Measurements from ENCODE around the gene ITCH. TPM values are rescaled to one million over a fixed set of nuclear protein-coding genes. Genes with fewer than 3 reads are reported as not detected.

ITCH gene
- polyA plus RNA-seq (33.4 and 39.5 TPM in 2 replicates), polyA minus RNA-seq (85.7 and 93.2 TPM in 2 replicates)

- no peaks in the 10 kb centered on the region for H3F3A ChIP-seq (ENCODE audit: insufficient read depth, low read length, poor library complexity, severe bottlenecking)
- peak within 1 kb of the TSS; percentile 89 for H3K27ac ChIP-seq (ENCODE audit: low read length)
- H3K79me2 ChIP-seq (replicated peaks; ENCODE audit: insufficient read depth, low read length), result peaks cover 42% of the 10 kb centered on the region
Measured at GRCh38 chr20:34363062-34363464, at the start of gene ITCH. ITCH (plus strand) TSS chr20:34363273; CDS start chr20:34393812, 30,539 bp downstream.

DNA sequence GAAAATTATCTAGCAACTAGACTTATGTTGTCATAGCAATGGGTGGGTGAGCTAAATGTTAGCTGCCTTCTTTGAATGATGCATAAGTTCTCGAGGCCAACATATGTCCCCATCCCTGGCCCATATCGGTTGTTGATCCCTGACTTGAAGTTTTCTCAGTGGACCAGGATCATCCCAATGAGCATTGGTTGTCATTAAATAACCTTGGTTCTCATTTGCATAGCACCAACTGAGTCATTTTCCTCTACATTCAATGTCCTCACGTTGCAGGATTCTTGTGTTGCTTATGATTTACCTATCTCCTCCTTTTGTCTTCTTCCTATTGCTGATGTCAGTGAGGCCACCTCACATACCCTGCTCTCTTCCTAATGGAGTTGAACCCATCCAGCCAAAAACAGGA, 47.8 kb upstream of the ITCH start:
- no peak overlapping the region for H3K27ac ChIP-seq (ENCODE audit: low read length)
- H3K9me2 ChIP-seq (ENCODE audit: insufficient read depth, low read length), result no peaks in the 10 kb centered on the region
- peaks cover 15% of the 10 kb centered on the region for H3K27me3 ChIP-seq (ENCODE audit: insufficient read depth, low read depth, low read length)
- H3K36me3 ChIP-seq (ENCODE audit: insufficient read depth, low read length), result no peaks in the 10 kb centered on the region
- no peak overlapping the region for H2AFZ ChIP-seq (ENCODE audit: low read depth, low read length)
- no peak overlapping the region for H3K9ac ChIP-seq (ENCODE audit: low read length)
- H3F3A ChIP-seq (ENCODE audit: insufficient read depth, low read length, poor library complexity, severe bottlenecking), result no peaks in the 10 kb centered on the region
- H3K79me2 ChIP-seq (replicated peaks; ENCODE audit: insufficient read depth, low read length), result no peaks in the 10 kb centered on the region
- H4K20me1 ChIP-seq (ENCODE audit: insufficient read depth), result no peaks in the 10 kb centered on the region
- no peak overlapping the region for H3K4me2 ChIP-seq (ENCODE audit: low read length)
- H3K9me3 ChIP-seq (ENCODE audit: low read length), result no peaks in the 10 kb centered on the region
- no peak for TF ChIP-seq POLR2AphosphoS5 (IDR thresholded peaks at IDR 0.05)
- no peak for TF ChIP-seq SMC3 (conservative IDR thresholded peaks at IDR 0.05; ENCODE audit: poor library complexity)
- TF ChIP-seq EZH2 (IDR thresholded peaks at IDR 0.05; ENCODE audit: borderline replicate concordance, insufficient read depth, low read length, poor library complexity, severe bottlenecking), result no peak
- TF ChIP-seq, protein P1, sequence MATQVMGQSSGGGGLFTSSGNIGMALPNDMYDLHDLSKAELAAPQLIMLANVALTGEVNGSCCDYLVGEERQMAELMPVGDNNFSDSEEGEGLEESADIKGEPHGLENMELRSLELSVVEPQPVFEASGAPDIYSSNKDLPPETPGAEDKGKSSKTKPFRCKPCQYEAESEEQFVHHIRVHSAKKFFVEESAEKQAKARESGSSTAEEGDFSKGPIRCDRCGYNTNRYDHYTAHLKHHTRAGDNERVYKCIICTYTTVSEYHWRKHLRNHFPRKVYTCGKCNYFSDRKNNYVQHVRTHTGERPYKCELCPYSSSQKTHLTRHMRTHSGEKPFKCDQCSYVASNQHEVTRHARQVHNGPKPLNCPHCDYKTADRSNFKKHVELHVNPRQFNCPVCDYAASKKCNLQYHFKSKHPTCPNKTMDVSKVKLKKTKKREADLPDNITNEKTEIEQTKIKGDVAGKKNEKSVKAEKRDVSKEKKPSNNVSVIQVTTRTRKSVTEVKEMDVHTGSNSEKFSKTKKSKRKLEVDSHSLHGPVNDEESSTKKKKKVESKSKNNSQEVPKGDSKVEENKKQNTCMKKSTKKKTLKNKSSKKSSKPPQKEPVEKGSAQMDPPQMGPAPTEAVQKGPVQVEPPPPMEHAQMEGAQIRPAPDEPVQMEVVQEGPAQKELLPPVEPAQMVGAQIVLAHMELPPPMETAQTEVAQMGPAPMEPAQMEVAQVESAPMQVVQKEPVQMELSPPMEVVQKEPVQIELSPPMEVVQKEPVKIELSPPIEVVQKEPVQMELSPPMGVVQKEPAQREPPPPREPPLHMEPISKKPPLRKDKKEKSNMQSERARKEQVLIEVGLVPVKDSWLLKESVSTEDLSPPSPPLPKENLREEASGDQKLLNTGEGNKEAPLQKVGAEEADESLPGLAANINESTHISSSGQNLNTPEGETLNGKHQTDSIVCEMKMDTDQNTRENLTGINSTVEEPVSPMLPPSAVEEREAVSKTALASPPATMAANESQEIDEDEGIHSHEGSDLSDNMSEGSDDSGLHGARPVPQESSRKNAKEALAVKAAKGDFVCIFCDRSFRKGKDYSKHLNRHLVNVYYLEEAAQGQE (IDR thresholded peaks at IDR 0.05; ENCODE audit: borderline replicate concordance), result no peak
- no peak for TF ChIP-seq TAF1 (IDR thresholded peaks at IDR 0.05; ENCODE audit: low read depth)
- no peak for TF ChIP-seq EP300 (conservative IDR thresholded peaks at IDR 0.05; ENCODE audit: poor library complexity, severe bottlenecking)
- TF ChIP-seq RAD21 (conservative IDR thresholded peaks at IDR 0.05), result no peak
- TF ChIP-seq, protein P2, sequence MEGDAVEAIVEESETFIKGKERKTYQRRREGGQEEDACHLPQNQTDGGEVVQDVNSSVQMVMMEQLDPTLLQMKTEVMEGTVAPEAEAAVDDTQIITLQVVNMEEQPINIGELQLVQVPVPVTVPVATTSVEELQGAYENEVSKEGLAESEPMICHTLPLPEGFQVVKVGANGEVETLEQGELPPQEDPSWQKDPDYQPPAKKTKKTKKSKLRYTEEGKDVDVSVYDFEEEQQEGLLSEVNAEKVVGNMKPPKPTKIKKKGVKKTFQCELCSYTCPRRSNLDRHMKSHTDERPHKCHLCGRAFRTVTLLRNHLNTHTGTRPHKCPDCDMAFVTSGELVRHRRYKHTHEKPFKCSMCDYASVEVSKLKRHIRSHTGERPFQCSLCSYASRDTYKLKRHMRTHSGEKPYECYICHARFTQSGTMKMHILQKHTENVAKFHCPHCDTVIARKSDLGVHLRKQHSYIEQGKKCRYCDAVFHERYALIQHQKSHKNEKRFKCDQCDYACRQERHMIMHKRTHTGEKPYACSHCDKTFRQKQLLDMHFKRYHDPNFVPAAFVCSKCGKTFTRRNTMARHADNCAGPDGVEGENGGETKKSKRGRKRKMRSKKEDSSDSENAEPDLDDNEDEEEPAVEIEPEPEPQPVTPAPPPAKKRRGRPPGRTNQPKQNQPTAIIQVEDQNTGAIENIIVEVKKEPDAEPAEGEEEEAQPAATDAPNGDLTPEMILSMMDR (IDR thresholded peaks at IDR 0.05; ENCODE audit: poor library complexity, severe bottlenecking), result no peak
- no peak for TF ChIP-seq MXI1 (conservative IDR thresholded peaks at IDR 0.05; ENCODE audit: poor library complexity, severe bottlenecking)
- H3K4me3 ChIP-seq (ENCODE audit: low read length), result no peak overlapping the region

More at GRCh38 chr20:34363062-34363464, at the start of gene ITCH:
- peak within 1 kb of the TSS; percentile 87 for H3K4me2 ChIP-seq (ENCODE audit: low read length)
- no peaks in the 10 kb centered on the region for H3K27me3 ChIP-seq (ENCODE audit: insufficient read depth, low read depth, low read length)
- H3K9ac ChIP-seq (ENCODE audit: low read length), result peak within 1 kb of the TSS; percentile 94
- peak within 1 kb of the TSS; percentile 92 for H3K4me3 ChIP-seq (ENCODE audit: low read length)
- peak within 1 kb of the TSS; percentile 80 for H2AFZ ChIP-seq (ENCODE audit: low read depth, low read length)
- TF ChIP-seq RAD21 (conservative IDR thresholded peaks at IDR 0.05), result no peak
- TF ChIP-seq EP300 (conservative IDR thresholded peaks at IDR 0.05; ENCODE audit: poor library complexity, severe bottlenecking), result no peak
- TF ChIP-seq EZH2 (IDR thresholded peaks at IDR 0.05; ENCODE audit: borderline replicate concordance, insufficient read depth, low read length, poor library complexity, severe bottlenecking), result no peak
- TF ChIP-seq, protein P2 (IDR thresholded peaks at IDR 0.05; ENCODE audit: poor library complexity, severe bottlenecking), result no peak
- TF ChIP-seq MXI1 (conservative IDR thresholded peaks at IDR 0.05; ENCODE audit: poor library complexity, severe bottlenecking), result peak; percentile 33
- peak; percentile 85 for TF ChIP-seq TAF1 (IDR thresholded peaks at IDR 0.05; ENCODE audit: low read depth)
- peak; percentile 96 for TF ChIP-seq POLR2AphosphoS5 (IDR thresholded peaks at IDR 0.05)
- TF ChIP-seq, protein P1 (IDR thresholded peaks at IDR 0.05; ENCODE audit: borderline replicate concordance), result peak; percentile 78
- H3K9me3 ChIP-seq (ENCODE audit: low read length), result no peaks in the 10 kb centered on the region
- no peaks in the 10 kb centered on the region for H3K9me2 ChIP-seq (ENCODE audit: insufficient read depth, low read length)
- no peaks in the 10 kb centered on the region for H3K36me3 ChIP-seq (ENCODE audit: insufficient read depth, low read length)
- H4K20me1 ChIP-seq (ENCODE audit: insufficient read depth), result no peaks in the 10 kb centered on the region

All from neural cell (in vitro differentiated cells).